Measurements from ENCODE around the gene SPDYE2. TPM values are rescaled to one million over a fixed set of nuclear protein-coding genes. Genes with fewer than 3 reads are reported as not detected.
"Not testable (repeated sequence)": the region's sequence is repeated elsewhere in the genome, so short reads cannot be mapped to it uniquely, and the experiment has no call there.

SPDYE2 gene
- total RNA-seq, 5 donors from 2014 or later (not counting 1 experiment from before 2014, with no cell fraction given), result 0.35 to 0.77 (median 0.58) TPM

- H3K27ac Mint-ChIP-seq; H3K4me1 ChIP-seq (ENCODE audit: control insufficient read depth in 1 of 2, extremely low read depth in 1 of 2, insufficient read depth in 2 of 2, low read length in 2 of 2); H3K9me3 ChIP-seq; H3K4me3 Mint-ChIP-seq; CTCF ChIA-PET; DNase-seq; H3K27ac ChIP-seq (ENCODE audit: low read length); ATAC-seq (replicated peaks in 1 of 4); H3K36me3 ChIP-seq (ENCODE audit: control insufficient read depth in 2 of 2, extremely low read depth in 1 of 2, insufficient read depth in 1 of 2, low read length in 1 of 2); H3K4me1 Mint-ChIP-seq; H3K4me3 ChIP-seq (ENCODE audit: control insufficient read depth in 1 of 2, extremely low read depth in 1 of 2, low read length in 1 of 2); H3K9me3 Mint-ChIP-seq; H3K36me3 Mint-ChIP-seq; H3K27me3 ChIP-seq (replicated peaks in 1 of 2; ENCODE audit: control insufficient read depth in 2 of 2, extremely low read depth in 1 of 2, insufficient read depth in 2 of 2, low read length in 1 of 2); H3K27me3 Mint-ChIP-seq; POLR2A ChIA-PET: not testable (repeated sequence)
- WGBS (ENCODE audit: insufficient coverage), result no CpG with 5 or more reads among the region's 12 CpGs
Measured at GRCh38 chr7:102602317-102602716, 51.3 kb downstream of the SPDYE2 start.

- H3K27me3 Mint-ChIP-seq; H3K4me3 ChIP-seq (ENCODE audit: control insufficient read depth in 1 of 2, extremely low read depth in 1 of 2, low read length in 1 of 2); CTCF ChIA-PET; H3K27ac ChIP-seq (ENCODE audit: low read length); H3K9me3 ChIP-seq; H3K27ac Mint-ChIP-seq; H3K36me3 ChIP-seq (ENCODE audit: control insufficient read depth in 2 of 2, extremely low read depth in 1 of 2, insufficient read depth in 1 of 2, low read length in 1 of 2); H3K27me3 ChIP-seq (replicated peaks in 1 of 2; ENCODE audit: control insufficient read depth in 2 of 2, extremely low read depth in 1 of 2, insufficient read depth in 2 of 2, low read length in 1 of 2); H3K9me3 Mint-ChIP-seq; H3K4me3 Mint-ChIP-seq; H3K4me1 Mint-ChIP-seq; DNase-seq; H3K4me1 ChIP-seq (ENCODE audit: control insufficient read depth in 1 of 2, extremely low read depth in 1 of 2, insufficient read depth in 2 of 2, low read length in 2 of 2); H3K36me3 Mint-ChIP-seq; POLR2A ChIA-PET; ATAC-seq (replicated peaks in 1 of 4): not testable (repeated sequence)
- WGBS (ENCODE audit: insufficient coverage), result no CpG with 5 or more reads among the region's 19 CpGs
Measured at GRCh38 chr7:102604431-102605145, 53.6 kb downstream of the SPDYE2 start.

GRCh38 chr7:102606848-102607247, 55.8 kb downstream of the SPDYE2 start:
- H3K27me3 ChIP-seq (replicated peaks in 1 of 2; ENCODE audit: control insufficient read depth in 2 of 2, extremely low read depth in 1 of 2, insufficient read depth in 2 of 2, low read length in 1 of 2); H3K4me1 ChIP-seq (ENCODE audit: control insufficient read depth in 1 of 2, extremely low read depth in 1 of 2, insufficient read depth in 2 of 2, low read length in 2 of 2); POLR2A ChIA-PET; H3K27ac Mint-ChIP-seq; H3K4me3 Mint-ChIP-seq; H3K27me3 Mint-ChIP-seq; H3K4me3 ChIP-seq (ENCODE audit: control insufficient read depth in 1 of 2, extremely low read depth in 1 of 2, low read length in 1 of 2); H3K9me3 ChIP-seq; ATAC-seq (replicated peaks in 1 of 4); DNase-seq; H3K4me1 Mint-ChIP-seq; H3K9me3 Mint-ChIP-seq; H3K27ac ChIP-seq (ENCODE audit: low read length); CTCF ChIA-PET; H3K36me3 ChIP-seq (ENCODE audit: control insufficient read depth in 2 of 2, extremely low read depth in 1 of 2, insufficient read depth in 1 of 2, low read length in 1 of 2); H3K36me3 Mint-ChIP-seq: not testable (repeated sequence)
- no CpG with 5 or more reads among the region's 5 CpGs for whole genome bisulfite sequencing (ENCODE audit: insufficient coverage)

- H3K4me1 Mint-ChIP-seq; H3K27ac Mint-ChIP-seq; H3K36me3 ChIP-seq (ENCODE audit: control insufficient read depth in 2 of 2, extremely low read depth in 1 of 2, insufficient read depth in 1 of 2, low read length in 1 of 2); H3K4me3 Mint-ChIP-seq; H3K27me3 ChIP-seq (replicated peaks in 1 of 2; ENCODE audit: control insufficient read depth in 2 of 2, extremely low read depth in 1 of 2, insufficient read depth in 2 of 2, low read length in 1 of 2); H3K27me3 Mint-ChIP-seq; H3K4me1 ChIP-seq (ENCODE audit: control insufficient read depth in 1 of 2, extremely low read depth in 1 of 2, insufficient read depth in 2 of 2, low read length in 2 of 2); H3K9me3 ChIP-seq; H3K36me3 Mint-ChIP-seq; H3K4me3 ChIP-seq (ENCODE audit: control insufficient read depth in 1 of 2, extremely low read depth in 1 of 2, low read length in 1 of 2); DNase-seq; CTCF ChIA-PET; ATAC-seq (replicated peaks in 1 of 4); POLR2A ChIA-PET; H3K9me3 Mint-ChIP-seq; H3K27ac ChIP-seq (ENCODE audit: low read length): not testable (repeated sequence)
- WGBS (ENCODE audit: insufficient coverage), result no CpG with 5 or more reads among the region's 10 CpGs
Measured at GRCh38 chr7:102609734-102610133, 58.7 kb downstream of the SPDYE2 start.

- H3K27ac Mint-ChIP-seq; H3K27ac ChIP-seq (ENCODE audit: low read length); H3K4me1 ChIP-seq (ENCODE audit: control insufficient read depth in 1 of 2, extremely low read depth in 1 of 2, insufficient read depth in 2 of 2, low read length in 2 of 2); ATAC-seq (replicated peaks in 1 of 4); CTCF ChIA-PET; H3K27me3 ChIP-seq (replicated peaks in 1 of 2; ENCODE audit: control insufficient read depth in 2 of 2, extremely low read depth in 1 of 2, insufficient read depth in 2 of 2, low read length in 1 of 2); POLR2A ChIA-PET; H3K4me3 ChIP-seq (ENCODE audit: control insufficient read depth in 1 of 2, extremely low read depth in 1 of 2, low read length in 1 of 2); H3K9me3 Mint-ChIP-seq; H3K36me3 ChIP-seq (ENCODE audit: control insufficient read depth in 2 of 2, extremely low read depth in 1 of 2, insufficient read depth in 1 of 2, low read length in 1 of 2); H3K9me3 ChIP-seq; H3K36me3 Mint-ChIP-seq; H3K4me1 Mint-ChIP-seq; H3K27me3 Mint-ChIP-seq: not testable (repeated sequence)
- no CpG with 5 or more reads among the region's 7 CpGs for WGBS (ENCODE audit: insufficient coverage)
- H3K4me3 Mint-ChIP-seq, result peak overlapping the region in 1 of 3 donors; percentile 27
- peak in 1 of 35 experiments; percentile 5 for DNase-seq
Measured at GRCh38 chr7:102610441-102610840, 59.4 kb downstream of the SPDYE2 start.

- H3K27ac Mint-ChIP-seq; H3K9me3 Mint-ChIP-seq; H3K27me3 ChIP-seq (replicated peaks in 1 of 2; ENCODE audit: control insufficient read depth in 2 of 2, extremely low read depth in 1 of 2, insufficient read depth in 2 of 2, low read length in 1 of 2); H3K4me3 Mint-ChIP-seq; DNase-seq; POLR2A ChIA-PET; H3K4me3 ChIP-seq (ENCODE audit: control insufficient read depth in 1 of 2, extremely low read depth in 1 of 2, low read length in 1 of 2); H3K27me3 Mint-ChIP-seq; H3K4me1 Mint-ChIP-seq; CTCF ChIA-PET; H3K36me3 ChIP-seq (ENCODE audit: control insufficient read depth in 2 of 2, extremely low read depth in 1 of 2, insufficient read depth in 1 of 2, low read length in 1 of 2); H3K27ac ChIP-seq (ENCODE audit: low read length); H3K4me1 ChIP-seq (ENCODE audit: control insufficient read depth in 1 of 2, extremely low read depth in 1 of 2, insufficient read depth in 2 of 2, low read length in 2 of 2); H3K36me3 Mint-ChIP-seq; H3K9me3 ChIP-seq: not testable (repeated sequence)
- WGBS (ENCODE audit: insufficient coverage), result no CpG with 5 or more reads among the region's 30 CpGs
- peak; percentile 85 to 87 (median 87) for ATAC-seq (replicated peaks in 1 of 4)
Measured at GRCh38 chr7:102611013-102611674, 60.1 kb downstream of the SPDYE2 start.

All from T-cell (primary cell).